Mucosa of descending colon (tissue), 3 donors: ENCODE data around the gene ATXN7. TPM values are rescaled to one million over a fixed set of nuclear protein-coding genes. Genes with fewer than 3 reads are reported as not detected.

ENCODE experiments used
- ATAC-seq: fragments of 200-7000 bp; cut with Tn5 transposase; one replicate; pipeline ENCODE4 v1.9.1; 2020; ENCODE audit warnings: mild to moderate bottlenecking, moderate library complexity
- DNase-seq, 3 donors: peaks; one replicate each; pipeline ENCODE4 v3.0.0-alpha.2; 2020
- H3K36me3 ChIP-seq: fragments of 200-600 bp; one replicate; pipeline ENCODE4 v1.8.0; 2021; ENCODE audit warnings: low read depth, mild to moderate bottlenecking
- H3K4me1 ChIP-seq: fragments of 200-600 bp; one replicate; pipeline ENCODE4 v1.8.0; 2021; ENCODE audit warnings: low read depth, mild to moderate bottlenecking
- H3K4me3 ChIP-seq: fragments of 200-600 bp; one replicate; pipeline ENCODE4 v1.8.0; 2021; ENCODE audit warnings: mild to moderate bottlenecking
- H3K9me3 ChIP-seq: fragments of 200-600 bp; one replicate; pipeline ENCODE4 v1.8.0; 2021; ENCODE audit warnings: mild to moderate bottlenecking
- CTCF ChIP-seq: fragments of 200-600 bp; IDR thresholded peaks from one replicate; pipeline ENCODE4 v1.8.0; 2022; ENCODE audit warnings: antibody characterized with exemption, mild to moderate bottlenecking
- intact Hi-C, 2 donors: fragments of 100-400 bp; cut with DNase I in 1 of 2; cut with micrococcal nuclease in 1 of 2; formaldehyde crosslinking; loops; one replicate each; pipeline versions ENCODE4 v1.11.0 to v1.11.1; 2022; cut with DNase I, micrococcal nuclease
- total RNA-seq, 3 donors: library from RNA; stranded (reverse); fragmentation: NEBNext Ultra II Directional in 2 of 3; extraction: Animal tissue kit (Norgen Biotek cat#: 25700) in 2 of 3; gene quantifications; one replicate each; pipeline versions ENCODE4 v1.2.1 to v1.2.4, GENCODE V29; 2021 to 2023
- donor health status: DM: no; HTN: no; CAD: no; lungs with moderate emphysema.
- donor health status: DM: no; HTN: no; CAD: no.
- donor health status: DM: no; HTN: yes; CAD: no.

ATXN7 gene
- total RNA-seq, 3 donors from 2014 or later = 41.2 to 57.4 (median 41.5) TPM

- TF ChIP-seq CTCF = no peak
- H3K4me3 ChIP-seq = no peak overlapping the region
- DNase-seq = no peak
- peaks cover 8% of the 10 kb centered on the region for H3K36me3 ChIP-seq
- intact Hi-C loops = no loop called here
- H3K9me3 ChIP-seq = no peaks in the 10 kb centered on the region
- no peaks in the 10 kb centered on the region for H3K4me1 ChIP-seq
- ATAC-seq = no peak
Measured at GRCh38 chr3:63992516-63993209, 129.0 kb downstream of the ATXN7 start.

GRCh38 chr3:63993653-63994079, 130.0 kb downstream of the ATXN7 start:
- H3K4me3 ChIP-seq = no peak overlapping the region
- DNase-seq = peak; percentile 50 to 73 (median 70)
- intact Hi-C loops = no loop called here
- TF ChIP-seq CTCF = peak; percentile 89
- ATAC-seq = peak; percentile 95
- H3K9me3 ChIP-seq = no peaks in the 10 kb centered on the region
- peaks cover 8% of the 10 kb centered on the region for H3K36me3 ChIP-seq
- no peaks in the 10 kb centered on the region for H3K4me1 ChIP-seq

- Histone ChIP-seq H3K9me3 (no peaks in the 10 kb centered on the region), H3K36me3 (peaks cover 8% of the 10 kb centered on the region), H3K4me3 (no peak overlapping the region), H3K4me1 (no peaks in the 10 kb centered on the region)
- no peak for TF ChIP-seq CTCF
- ATAC-seq (no peak), DNase-seq (no peak)
- intact Hi-C loops = no loop called here
Measured at GRCh38 chr3:63995086-63995485, 131.4 kb downstream of the ATXN7 start.

GRCh38 chr3:63998852-63999754, 135.4 kb downstream of the ATXN7 start:
- Histone ChIP-seq H3K4me1 (no peaks in the 10 kb centered on the region), H3K36me3 (peaks cover 8% of the 10 kb centered on the region), H3K4me3 (no peak overlapping the region), H3K9me3 (no peaks in the 10 kb centered on the region)
- TF ChIP-seq CTCF = no peak
- ATAC-seq (no peak), DNase-seq (no peak)
- intact Hi-C loops = no loop called here

GRCh38 chr3:64000453-64001055, 136.9 kb downstream of the ATXN7 start:
- intact Hi-C loops = no loop called here
- Histone ChIP-seq H3K9me3 (no peaks in the 10 kb centered on the region), H3K4me3 (no peak overlapping the region), H3K36me3 (peaks cover 6% of the 10 kb centered on the region), H3K4me1 (no peaks in the 10 kb centered on the region)
- DNase-seq (no peak), ATAC-seq (no peak)
- no peak for TF ChIP-seq CTCF
